GM21423 (cell line): Measurements from ENCODE around the gene OR1A1.
"Not testable (repeated sequence)": the region's sequence is repeated elsewhere in the genome, so short reads cannot be mapped to it uniquely, and the experiment has no call there.

ENCODE experiments used
- ATAC-seq: cut with Tn5 transposase; IDR thresholded peaks from one replicate; pipeline ENCODE4 v1.9.1; 2021; ENCODE audit warnings: mild to moderate bottlenecking, moderate library complexity; ENCODE audit not compliant: unreplicated experiment

Gene OR1A1, protein sequence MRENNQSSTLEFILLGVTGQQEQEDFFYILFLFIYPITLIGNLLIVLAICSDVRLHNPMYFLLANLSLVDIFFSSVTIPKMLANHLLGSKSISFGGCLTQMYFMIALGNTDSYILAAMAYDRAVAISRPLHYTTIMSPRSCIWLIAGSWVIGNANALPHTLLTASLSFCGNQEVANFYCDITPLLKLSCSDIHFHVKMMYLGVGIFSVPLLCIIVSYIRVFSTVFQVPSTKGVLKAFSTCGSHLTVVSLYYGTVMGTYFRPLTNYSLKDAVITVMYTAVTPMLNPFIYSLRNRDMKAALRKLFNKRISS

DNA sequence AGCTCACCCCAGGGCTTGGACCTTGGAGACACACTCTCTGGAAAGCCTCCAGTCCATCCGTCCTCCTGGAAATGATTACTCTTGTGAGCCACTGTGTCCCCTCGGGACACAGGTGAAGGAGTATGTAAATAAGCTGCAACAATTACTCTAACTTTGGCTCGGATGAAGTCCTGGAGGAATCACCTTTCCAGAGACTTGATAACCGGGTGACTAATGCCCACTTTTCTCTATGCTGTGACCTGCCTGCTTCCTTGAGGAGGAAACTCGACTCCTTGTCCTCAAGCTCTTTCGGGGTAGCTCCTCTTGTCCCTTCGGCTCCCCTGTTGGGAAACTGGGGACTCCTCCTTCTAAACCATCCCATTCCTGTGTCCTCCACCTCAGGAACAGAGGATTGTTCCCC lies at the start of gene OR1A1:
OR1A1 (plus strand) TSS at position 301 of the 400 bp plus-strand sequence. CDS start 7,954 bp downstream, outside the sequence.
- ATAC-seq: no peak

DNA sequence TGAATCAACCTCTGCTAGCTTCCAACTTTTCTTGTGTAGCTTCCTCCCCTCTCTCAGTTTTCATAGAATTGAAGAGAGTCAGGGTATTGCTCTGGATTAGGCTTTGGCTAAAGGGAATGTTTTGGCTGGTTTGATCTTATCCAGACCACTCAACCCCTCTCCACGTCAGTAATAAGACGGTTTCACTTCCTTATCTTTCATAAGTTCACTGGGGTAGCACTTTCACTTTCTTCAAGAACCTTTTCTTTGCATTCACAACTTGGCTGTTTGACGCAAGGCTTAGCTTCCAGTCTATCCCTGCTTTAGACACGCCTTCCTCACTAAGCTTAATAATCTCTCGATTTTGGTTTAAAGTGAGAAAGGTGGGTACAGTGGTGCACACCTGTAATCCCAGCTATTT lies 39.9 kb upstream of the OR1A1 start:
- ATAC-seq: no peak

DNA sequence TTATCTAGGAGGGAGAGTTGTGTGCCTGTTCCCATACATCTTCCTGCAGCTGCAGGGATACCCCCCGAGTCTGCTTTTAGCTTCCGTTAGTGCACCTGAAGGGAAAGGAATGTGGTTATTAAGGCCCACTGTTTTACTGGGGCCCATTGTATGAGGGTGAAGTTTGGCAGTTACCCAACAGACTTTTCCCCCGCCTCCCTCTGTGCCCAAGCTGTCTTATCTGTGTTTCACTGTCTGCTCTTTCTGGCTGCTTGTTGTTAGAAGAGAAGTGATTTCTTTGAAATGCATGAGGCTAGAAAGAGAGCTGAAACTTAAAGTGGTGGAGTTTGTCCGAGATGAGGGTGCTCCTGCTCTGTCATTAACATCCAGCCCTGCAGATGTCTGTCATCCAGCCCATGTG lies 17.5 kb upstream of the OR1A1 start:
- ATAC-seq: no peak

DNA sequence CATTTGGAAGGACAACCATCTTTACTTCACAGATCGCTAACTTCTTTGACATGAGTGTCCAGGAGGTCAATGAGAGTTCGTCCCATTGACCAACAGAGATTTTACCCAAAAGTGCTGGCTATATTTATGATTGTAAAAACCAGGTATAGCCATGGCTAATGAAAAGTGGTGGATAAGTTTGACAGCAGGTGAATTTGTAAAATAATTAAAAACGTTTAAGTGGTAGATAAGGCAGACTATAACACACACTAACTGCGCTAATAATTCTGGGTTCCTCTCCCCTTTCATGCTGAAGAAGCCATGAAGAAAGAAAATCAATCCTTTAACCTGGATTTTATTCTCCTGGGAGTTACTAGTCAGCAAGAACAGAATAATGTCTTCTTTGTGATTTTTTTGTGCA lies 10.2 kb upstream of the OR1A1 start, which contains the start of gene OR1A2:
OR1A2 (plus strand) TSS at position 301 of the 400 bp plus-strand sequence; CDS start at position 301, 0 bp downstream.
- no peak for ATAC-seq

DNA sequence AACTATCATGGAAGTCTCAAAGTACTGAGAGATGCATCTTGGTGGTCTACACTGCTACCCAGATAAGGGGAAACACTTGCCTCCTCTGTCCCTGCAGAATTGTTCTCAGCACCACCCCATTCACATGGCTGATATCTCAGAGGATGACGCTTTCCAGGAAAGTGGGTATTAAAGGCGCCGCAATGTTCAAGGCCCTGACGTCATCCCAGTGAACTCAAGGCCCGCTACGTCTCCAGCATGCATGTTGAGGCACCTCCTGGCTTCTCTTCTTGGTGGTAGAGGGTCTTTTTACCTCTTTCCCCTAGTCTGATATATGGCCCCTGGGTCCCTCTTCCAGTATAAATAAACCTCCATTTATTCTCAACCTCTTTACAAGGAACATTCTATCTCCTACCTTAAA lies 1.0 kb downstream of the OR1A1 start:
- no peak for ATAC-seq

DNA sequence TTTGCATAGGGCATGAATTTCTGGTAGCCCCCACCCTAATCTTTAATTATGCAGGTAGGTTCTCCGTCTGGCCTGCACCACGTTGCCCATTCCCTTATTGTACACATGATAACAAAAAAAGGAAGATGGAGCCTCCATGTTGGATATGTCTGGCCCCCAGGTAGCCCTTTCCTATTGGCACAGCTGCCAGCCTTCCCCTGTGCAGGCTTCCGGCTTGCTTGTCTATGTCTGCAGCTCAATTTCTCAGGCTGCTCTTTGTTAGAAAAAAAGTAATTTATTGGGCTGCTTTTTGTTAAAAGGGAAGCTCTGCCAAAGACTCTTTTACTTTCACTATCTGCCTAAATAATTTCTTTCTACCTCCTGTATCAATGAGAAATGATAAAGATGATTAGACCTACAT lies 5.5 kb downstream of the OR1A1 start:
- ATAC-seq: no peak

DNA sequence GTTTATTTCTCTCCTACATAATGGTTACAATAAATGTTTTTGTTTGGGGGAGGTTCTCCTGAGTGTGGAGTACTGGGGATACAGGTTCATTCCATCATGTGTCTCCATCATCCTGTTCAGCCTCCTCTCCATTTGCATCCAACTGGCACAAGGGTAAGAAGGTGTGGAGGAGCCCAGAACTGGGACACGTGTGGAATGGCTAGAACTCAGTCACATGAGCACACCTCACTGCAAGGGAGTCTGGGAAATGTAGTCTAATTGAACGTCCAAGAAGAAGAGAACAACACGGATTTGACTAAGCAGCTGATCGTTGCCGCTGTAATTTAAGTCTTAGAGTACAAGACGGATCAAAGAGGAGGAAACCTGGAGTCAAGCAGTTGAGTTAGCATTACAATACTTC lies 6.1 kb downstream of the OR1A1 start:
- no peak for ATAC-seq

DNA sequence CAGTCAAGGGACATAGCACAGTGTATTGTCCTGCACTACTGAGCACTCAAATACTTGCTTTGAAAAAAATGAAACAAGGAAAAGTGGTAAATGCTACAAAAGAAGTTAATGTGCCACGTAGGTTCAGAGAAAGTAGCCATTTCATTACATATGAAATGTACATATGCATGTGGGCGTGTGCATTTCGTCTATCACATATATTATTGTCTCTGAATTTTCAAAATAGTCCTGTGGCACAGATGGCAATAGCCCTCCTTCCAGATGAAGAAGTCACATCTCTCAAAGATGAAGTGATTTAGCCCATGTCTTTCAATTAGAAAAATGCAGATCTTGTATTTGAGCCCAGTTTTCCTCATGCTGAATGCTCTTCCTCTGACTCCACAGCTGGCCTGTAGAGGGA lies 12.5 kb downstream of the OR1A1 start:
- ATAC-seq: not testable (repeated sequence)

DNA sequence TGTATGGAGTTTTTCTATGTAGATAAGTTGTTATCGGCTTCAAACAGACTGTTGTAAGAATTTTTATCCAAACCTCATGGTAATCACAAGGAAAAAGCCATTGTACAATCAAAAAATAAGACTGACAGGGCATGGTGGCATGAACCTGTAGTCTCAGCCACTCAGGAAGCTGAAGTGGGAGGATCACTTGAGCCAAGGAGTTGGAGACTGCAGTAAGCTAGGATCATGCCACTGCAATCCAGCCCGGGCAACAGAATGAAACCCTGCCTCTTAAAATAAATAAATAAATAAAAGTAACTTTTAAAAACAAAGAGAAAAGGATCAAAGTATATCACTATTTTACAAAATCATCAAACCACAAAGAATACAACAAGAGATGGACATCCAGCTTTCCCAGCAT lies 14.4 kb downstream of the OR1A1 start:
- ATAC-seq: no peak

DNA sequence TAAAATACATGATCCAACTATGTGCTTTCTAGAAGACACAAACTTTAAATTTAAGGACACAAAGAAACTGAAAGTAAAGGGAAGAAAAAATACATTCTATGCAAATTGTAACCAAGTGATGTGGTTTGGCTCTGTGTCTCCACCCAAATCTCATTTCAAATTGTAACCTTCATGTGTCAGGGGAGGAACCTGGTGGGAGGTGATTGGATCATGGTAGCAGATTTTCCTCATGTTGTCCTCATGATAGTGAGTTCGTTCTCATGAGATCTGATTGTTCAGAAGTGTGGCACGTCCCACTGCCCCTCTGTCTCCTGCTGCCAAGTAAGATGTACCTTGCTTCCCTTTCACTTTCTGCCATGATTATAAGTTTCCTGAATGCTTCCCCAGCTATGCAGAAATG lies 15.0 kb downstream of the OR1A1 start:
- ATAC-seq: no peak

DNA sequence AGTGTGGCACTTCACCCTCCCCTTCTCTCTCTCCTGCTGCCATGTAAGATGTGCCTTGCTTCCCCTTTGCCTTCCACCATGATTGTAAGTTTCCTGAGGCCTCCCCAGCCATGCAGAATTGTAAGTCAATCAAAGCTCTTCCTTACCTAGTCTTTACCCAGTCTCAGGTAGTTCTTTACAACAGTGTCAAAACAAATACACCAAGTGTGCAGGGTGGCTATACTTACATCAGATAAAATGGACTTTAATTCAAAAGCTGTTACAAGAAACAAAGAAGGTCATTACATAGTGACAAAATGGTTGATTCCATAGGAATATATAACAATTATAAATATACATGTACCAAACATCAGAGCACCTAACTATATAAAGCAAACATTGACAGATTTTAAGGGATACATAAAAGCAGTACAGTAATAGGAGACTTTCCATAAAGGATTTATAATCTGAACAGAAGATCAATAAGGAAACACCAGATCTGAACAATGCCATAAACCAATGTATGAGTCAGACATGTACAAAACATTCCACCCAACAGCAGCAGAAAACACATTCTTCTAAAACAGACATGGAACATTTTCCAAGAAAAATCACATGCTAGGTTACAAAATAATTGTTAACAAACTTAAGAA lies 17.4 kb downstream of the OR1A1 start:
- ATAC-seq: not testable (repeated sequence)

DNA sequence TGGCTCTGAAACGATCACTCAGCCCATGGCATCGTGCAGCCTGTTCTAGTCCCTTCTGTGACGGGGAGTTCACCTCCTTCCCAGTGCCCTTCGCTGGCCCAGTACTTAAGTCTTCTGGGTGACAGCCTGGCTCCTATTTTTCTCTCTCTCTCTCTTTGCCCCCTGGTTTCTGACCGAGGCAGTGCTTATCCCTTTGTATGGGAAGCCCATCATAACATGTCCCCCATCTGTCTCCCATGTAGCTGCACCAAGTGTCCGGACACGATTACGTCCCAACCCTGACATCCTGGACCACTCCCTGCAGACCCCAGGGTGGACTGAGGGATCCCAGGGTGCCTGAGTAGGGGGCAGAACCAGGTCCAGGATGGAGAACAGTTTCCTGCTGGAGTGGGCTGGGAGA lies 24.8 kb downstream of the OR1A1 start:
- not testable (repeated sequence) for ATAC-seq

DNA sequence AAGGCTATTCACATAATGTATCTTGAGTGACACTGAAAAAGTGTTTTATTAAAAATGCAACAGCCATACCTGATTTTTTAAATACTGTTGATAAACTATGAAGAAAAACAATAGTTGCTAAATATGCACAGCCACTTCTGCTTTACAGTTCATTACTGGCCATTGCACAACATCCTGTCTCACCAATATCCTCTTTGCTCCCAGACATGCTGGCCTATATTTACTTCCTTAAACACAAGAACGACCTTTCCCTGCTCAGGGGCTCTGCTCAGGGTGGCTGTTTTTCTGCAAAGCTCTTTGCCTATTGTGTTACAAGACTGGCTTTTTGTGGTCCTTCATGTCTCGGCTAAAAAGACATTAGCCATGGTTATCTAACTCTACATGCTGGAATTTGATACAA lies 31.2 kb downstream of the OR1A1 start:
- ATAC-seq: not testable (repeated sequence)

DNA sequence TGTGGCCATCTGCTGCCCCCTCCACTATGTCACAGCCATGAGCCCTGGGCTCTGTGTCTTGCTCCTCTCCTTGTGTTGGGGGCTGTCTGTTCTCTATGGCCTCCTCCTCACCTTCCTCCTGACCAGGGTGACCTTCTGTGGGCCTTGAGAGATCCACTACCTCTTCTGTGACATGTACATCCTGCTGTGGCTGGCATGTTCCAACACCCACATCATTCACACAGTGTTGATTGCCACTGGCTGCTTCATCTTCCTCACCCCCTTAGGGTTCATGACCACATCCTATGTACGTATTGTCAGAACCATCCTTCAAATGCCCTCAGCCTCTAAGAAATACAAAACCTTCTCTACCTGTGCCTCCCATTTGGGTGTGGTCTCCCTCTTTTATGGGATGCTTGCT lies 33.6 kb downstream of the OR1A1 start:
- ATAC-seq: not testable (repeated sequence)

DNA sequence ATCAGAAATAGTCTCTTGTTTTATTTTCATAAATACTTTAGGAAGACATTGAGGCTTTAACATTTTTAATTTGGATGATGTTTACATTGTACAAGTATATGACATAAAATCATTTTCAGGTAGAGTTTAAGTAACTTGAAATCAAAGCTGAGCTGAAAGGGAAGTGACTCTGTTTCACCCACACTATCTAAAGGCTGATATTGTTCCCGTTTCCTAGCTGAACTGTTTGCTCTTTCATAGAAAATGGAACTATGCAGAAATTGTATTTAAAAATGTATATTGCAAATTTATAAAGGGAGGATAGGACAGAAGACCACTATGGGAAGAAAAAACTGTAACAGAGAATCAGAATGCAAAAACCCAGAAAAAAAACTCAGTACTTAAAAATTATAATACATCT lies 37.4 kb downstream of the OR1A1 start:
- ATAC-seq: not testable (repeated sequence)

DNA sequence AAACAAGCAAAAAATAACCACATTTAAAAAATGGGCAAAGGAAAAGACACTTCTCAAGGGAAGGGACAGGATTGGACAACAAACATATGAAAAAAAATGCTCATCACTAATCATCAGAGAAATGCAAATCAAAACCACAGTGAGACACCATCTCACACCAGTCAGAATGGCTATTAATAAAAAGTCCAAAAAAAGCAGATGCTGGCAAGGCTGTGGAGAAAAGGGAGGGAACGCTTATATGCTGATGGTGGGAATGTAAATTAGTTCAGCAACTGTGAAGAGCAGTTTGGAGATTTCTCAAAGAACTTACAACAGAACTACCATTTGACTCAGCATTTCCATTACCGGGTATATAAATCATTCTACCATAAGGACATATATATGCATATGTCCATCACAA lies 41.5 kb downstream of the OR1A1 start:
- ATAC-seq: not testable (repeated sequence)

DNA sequence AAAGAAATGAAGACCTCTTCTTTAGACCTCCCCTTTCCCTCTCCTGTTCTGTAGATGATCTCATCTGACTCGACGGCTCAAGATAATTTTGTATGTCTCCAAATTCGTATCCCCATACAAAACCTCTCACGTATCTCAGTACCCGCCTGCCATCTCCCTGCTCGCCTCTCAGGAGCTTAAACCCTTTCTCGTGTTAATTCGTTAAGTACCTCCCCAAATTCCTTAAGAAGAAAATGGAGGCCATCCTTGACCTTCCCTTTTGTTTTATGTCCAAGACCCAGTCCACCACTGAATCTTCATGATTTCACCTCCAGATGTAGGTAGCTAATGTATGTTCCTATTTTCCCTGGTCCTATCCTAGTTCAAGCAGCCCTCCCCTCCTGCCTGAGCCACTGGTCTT lies 49.1 kb downstream of the OR1A1 start:
- ATAC-seq: no peak

DNA sequence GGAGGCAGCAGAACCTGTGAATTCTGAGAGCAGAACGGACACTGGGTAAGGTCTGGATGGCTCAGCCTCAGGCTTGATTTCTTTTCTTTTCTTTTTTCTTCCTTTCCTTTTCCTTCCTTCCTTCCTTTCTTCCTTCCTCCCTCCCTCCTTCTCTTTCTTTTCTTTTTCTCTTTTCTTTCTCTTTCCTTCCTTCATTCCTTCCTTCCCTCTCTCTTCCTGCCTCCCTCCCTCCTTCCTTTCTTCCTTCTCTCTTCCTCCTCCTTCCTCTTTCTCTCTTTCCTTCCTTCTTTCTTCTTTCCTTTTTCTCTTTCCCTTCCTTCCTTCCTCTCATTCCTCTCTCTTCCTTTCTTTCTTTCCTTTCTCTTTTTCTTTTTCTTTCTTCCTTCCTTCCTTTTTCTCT lies 52.7 kb downstream of the OR1A1 start:
- ATAC-seq: no peak

DNA sequence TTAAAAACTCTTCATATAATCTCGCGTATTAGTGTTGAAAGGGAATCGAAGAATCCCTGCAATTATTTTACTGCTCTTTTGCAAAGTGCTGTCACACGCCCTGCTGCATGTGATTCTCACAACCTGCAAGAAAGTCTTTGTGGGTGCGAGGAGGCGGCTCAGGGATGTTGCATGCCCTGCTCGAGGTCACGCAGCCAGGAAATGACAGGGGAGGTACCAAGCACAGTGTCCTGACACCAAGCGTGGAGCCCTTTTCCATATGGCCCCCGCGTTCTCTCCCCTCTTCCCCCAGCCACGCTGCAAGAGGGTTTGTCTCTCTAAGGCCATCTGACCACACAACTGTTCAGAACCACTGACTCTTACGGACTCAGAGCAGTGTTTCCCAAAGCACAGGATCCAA lies 53.1 kb downstream of the OR1A1 start:
- ATAC-seq: no peak
